ENCODE results near the gene DCP2. TPM values are rescaled to one million over a fixed set of nuclear protein-coding genes. Genes with fewer than 3 reads are reported as not detected.

DCP2 gene
- polyA plus RNA-seq, 1 donor from 2014 or later = 26.2 TPM

Other genes with a start within 250 kb of the DCP2 start
- 40.6 and 41.9 TPM in 2 replicates for gene APC, start 238.9 kb upstream of the DCP2 start, polyA plus RNA-seq
- gene SRP19, start 115.5 kb upstream of the DCP2 start, polyA plus RNA-seq = 127 and 179 TPM in 2 replicates
- gene REEP5, start 54.6 kb upstream of the DCP2 start, polyA plus RNA-seq = 51.6 and 53.7 TPM in 2 replicates

Data from neural cell (in vitro differentiated cells).